Measurements from ENCODE around the gene SIL1.

GRCh38 chr5:138920181-138920580, 278.0 kb downstream of the SIL1 start:
- TF ChIP-seq CTCF (IDR thresholded peaks at IDR 0.05; ENCODE audit: low read length) = no peak
- TF ChIP-seq EZH2 (IDR thresholded peaks at IDR 0.05; ENCODE audit: borderline replicate concordance, low read length) = no peak

All from OCI-LY1 (cell line).